HUES64 (cell line): Measurements from ENCODE around the gene GRM3.

Experiments
- H3K27ac ChIP-seq: 2 replicates; pipeline ENCODE4 v1.7.0; 2013; ENCODE audit warnings: low read depth, low read length, inconsistent platforms
- H3K27me3 ChIP-seq: 2 replicates; pipeline ENCODE4 v1.6.1; 2013; ENCODE audit warnings: mild to moderate bottlenecking, low read length; ENCODE audit not compliant: insufficient read depth
- H3K36me3 ChIP-seq: 2 replicates; pipeline ENCODE4 v1.6.1; 2013; ENCODE audit warnings: mild to moderate bottlenecking, low read length; ENCODE audit not compliant: insufficient read depth
- H3K4me1 ChIP-seq: 2 replicates; pipeline ENCODE4 v1.6.1; 2013; ENCODE audit warnings: mild to moderate bottlenecking, low read length, moderate library complexity; ENCODE audit not compliant: insufficient read depth
- H3K4me3 ChIP-seq: 2 replicates; pipeline ENCODE4 v1.5.1; 2013; ENCODE audit warnings: mild to moderate bottlenecking, low read length, moderate library complexity
- H3K9ac ChIP-seq: 2 replicates; pipeline ENCODE4 v1.6.1; 2013; ENCODE audit warnings: mild to moderate bottlenecking, low read depth, low read length
- H3K9me3 ChIP-seq: 2 replicates; pipeline ENCODE4 v1.6.1; 2013; ENCODE audit warnings: low read depth, low read length; ENCODE audit not compliant: insufficient read depth
- WGBS: fragments of 150-250, 120-280 bp; methylation state at CpG from one replicate; pipeline ENCODE4 v1.1.7; 2013; ENCODE audit warnings: missing lambda C conversion rate; 5-methylcytosine and 5-hydroxymethylcytosine counted together

The GRM3 gene

DNA sequence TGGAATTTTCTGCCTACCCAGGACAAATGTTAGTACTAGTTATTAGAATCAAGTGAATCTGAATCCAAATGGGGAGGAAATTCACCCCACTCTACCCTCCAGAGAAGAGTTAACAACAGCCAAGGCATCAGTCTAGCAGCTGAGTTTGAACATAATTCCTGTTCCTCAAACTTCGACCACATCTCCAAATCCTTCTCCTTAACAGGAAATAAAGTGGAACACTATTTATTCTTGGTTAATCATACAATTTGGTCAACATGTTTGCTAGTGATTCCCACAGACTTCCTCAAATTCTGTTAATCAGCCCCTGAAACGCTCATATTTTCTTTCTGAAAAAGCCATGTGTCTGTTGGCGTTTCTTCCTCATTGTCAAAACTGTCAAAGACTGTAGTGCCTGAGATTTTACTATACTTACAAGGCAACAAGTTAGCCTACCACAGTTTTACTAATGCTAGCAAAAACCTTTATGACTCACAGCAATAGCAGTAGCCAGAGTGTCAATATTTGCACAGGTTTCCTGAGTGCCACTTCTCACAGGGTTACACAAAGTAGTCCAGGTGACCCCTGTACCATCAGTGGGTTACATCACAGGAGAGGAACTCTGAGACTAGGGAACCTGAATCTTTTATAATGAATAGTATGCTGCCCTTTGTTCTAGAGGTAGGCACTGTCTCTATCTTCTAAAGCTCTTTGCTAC is 202.9 kb downstream of the GRM3 start:
- Histone ChIP-seq H3K4me3 (no peak overlapping the region), H3K36me3 (no peaks in the 10 kb centered on the region), H3K27me3 (no peaks in the 10 kb centered on the region), H3K9ac (no peak overlapping the region), H3K4me1 (0 out of 2 replicates have a peak, but pooled peaks cover 7% of the 10 kb centered on the region), H3K9me3 (no peaks in the 10 kb centered on the region), H3K27ac (no peak overlapping the region)
- 90% methylated on average over 3 of the region's 3 CpGs for WGBS

GRCh38 chr7:86848226-86848625 is 204.5 kb downstream of the GRM3 start:
- WGBS: 100% methylated on average over 1 of the region's 2 CpGs
- Histone ChIP-seq H3K9ac (no peak overlapping the region), H3K9me3 (no peaks in the 10 kb centered on the region), H3K36me3 (no peaks in the 10 kb centered on the region), H3K4me1 (0 out of 2 replicates have a peak, but pooled peaks cover 8% of the 10 kb centered on the region), H3K4me3 (no peak overlapping the region), H3K27ac (no peak overlapping the region), H3K27me3 (no peaks in the 10 kb centered on the region)

- H3K27ac ChIP-seq: no peak overlapping the region
- no peak overlapping the region; the same call in 1 of the 2 replicates for H3K9ac ChIP-seq
- 0 out of 2 replicates have a peak, but pooled peaks cover 8% of the 10 kb centered on the region for H3K4me1 ChIP-seq
- H3K9me3 ChIP-seq: no peaks in the 10 kb centered on the region
- no peak overlapping the region for H3K4me3 ChIP-seq
- no peaks in the 10 kb centered on the region for H3K36me3 ChIP-seq
- 80% methylated on average over 3 of the region's 3 CpGs for WGBS
- H3K27me3 ChIP-seq: no peaks in the 10 kb centered on the region
Observed at GRCh38 chr7:86851566-86851965, 207.9 kb downstream of the GRM3 start.

GRCh38 chr7:86863452-86863851 is 219.7 kb downstream of the GRM3 start:
- Histone ChIP-seq H3K36me3 (no peaks in the 10 kb centered on the region), H3K4me3 (no peak overlapping the region), H3K27me3 (no peaks in the 10 kb centered on the region), H3K4me1 (peaks cover 10% of the 10 kb centered on the region; the same call in 1 of the 2 replicates), H3K9ac (no peak overlapping the region), H3K9me3 (0 out of 2 replicates have a peak, but pooled peaks cover 3% of the 10 kb centered on the region), H3K27ac (no peak overlapping the region)
- 100% methylated on average over 1 of the region's 2 CpGs for WGBS

GRCh38 chr7:86867163-86867762 is 223.6 kb downstream of the GRM3 start:
- Histone ChIP-seq H3K27me3 (no peaks in the 10 kb centered on the region), H3K4me3 (no peak overlapping the region), H3K4me1 (peaks cover 16% of the 10 kb centered on the region), H3K9ac (no peak overlapping the region), H3K36me3 (no peaks in the 10 kb centered on the region), H3K27ac (no peak overlapping the region), H3K9me3 (0 out of 2 replicates have a peak, but pooled peaks cover 3% of the 10 kb centered on the region)
- 87% methylated on average over 5 of the region's 5 CpGs for WGBS

DNA sequence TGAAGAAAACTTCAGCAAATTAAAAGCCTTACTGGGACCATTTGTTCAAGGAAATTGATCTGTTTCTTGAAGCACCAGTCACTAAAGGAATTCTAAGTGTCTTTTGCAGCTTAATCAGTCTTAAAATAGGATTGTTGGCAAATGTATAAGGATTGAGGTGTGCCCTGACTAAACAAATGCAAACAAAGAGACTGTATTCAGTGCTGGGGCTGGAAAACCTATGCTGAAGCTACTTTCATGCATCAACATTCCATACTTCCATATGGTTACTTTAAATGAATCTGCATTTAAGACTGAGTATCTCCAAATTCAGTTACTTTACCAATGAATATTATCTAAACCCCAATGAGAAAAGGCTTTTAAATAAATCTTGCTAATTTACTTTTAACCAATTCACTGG is 232.4 kb downstream of the GRM3 start:
- Histone ChIP-seq H3K9ac (no peak overlapping the region), H3K27me3 (no peaks in the 10 kb centered on the region), H3K36me3 (peaks cover 11% of the 10 kb centered on the region), H3K4me3 (no peak overlapping the region), H3K9me3 (no peaks in the 10 kb centered on the region), H3K27ac (no peak overlapping the region), H3K4me1 (no peaks in the 10 kb centered on the region; the same call in 1 of the 2 replicates)

DNA sequence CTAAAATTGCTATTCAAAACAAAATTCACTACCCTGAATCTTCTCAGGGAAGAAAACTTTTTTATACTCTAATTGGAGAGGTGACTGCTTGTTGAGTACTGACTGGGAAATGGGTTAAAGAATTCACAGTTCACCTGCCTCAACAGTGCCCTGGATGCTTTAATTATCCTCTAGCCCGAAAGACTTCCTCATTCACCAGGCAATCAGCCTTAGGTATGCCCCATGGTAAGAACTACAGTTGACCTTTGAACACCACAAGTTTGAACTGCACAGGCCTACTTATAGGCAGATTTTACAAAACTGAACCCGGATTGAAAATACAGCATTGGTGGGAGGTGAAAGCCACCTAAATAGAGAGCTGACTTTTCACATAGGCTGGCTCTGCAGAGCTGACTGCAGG is 240.4 kb downstream of the GRM3 start:
- no peak overlapping the region for H3K27ac ChIP-seq
- H3K9me3 ChIP-seq: no peaks in the 10 kb centered on the region
- peaks cover 37% of the 10 kb centered on the region for H3K36me3 ChIP-seq
- H3K27me3 ChIP-seq: no peaks in the 10 kb centered on the region
- no peak overlapping the region for H3K4me3 ChIP-seq
- no peak overlapping the region for H3K9ac ChIP-seq
- no peaks in the 10 kb centered on the region for H3K4me1 ChIP-seq
- 97% methylated on average over 2 of the region's 2 CpGs for WGBS

DNA sequence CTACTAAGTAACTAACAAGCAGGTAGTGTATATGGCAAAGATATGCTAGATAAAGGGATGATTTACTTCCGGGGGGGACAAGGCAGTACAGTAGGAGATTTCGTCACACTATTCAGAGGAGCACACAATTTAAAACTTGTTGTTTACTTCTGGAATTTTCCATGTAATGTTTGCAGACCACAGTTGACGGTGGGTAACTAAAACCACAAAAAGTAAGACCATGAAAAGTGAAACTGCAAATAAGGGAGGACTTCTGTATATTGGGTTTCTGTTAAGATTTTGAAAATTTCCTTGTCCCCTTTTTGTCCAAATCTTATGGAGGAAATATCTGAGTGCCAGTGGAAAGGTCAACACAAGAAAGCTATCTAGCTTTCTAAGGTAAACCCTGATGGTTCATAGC is 245.8 kb downstream of the GRM3 start:
- Histone ChIP-seq H3K27me3 (no peaks in the 10 kb centered on the region), H3K4me1 (no peaks in the 10 kb centered on the region), H3K27ac (no peak overlapping the region), H3K36me3 (peaks cover 75% of the 10 kb centered on the region), H3K9ac (no peak overlapping the region), H3K4me3 (no peak overlapping the region), H3K9me3 (no peaks in the 10 kb centered on the region)
- WGBS: 96% methylated on average over 3 of the region's 3 CpGs

DNA sequence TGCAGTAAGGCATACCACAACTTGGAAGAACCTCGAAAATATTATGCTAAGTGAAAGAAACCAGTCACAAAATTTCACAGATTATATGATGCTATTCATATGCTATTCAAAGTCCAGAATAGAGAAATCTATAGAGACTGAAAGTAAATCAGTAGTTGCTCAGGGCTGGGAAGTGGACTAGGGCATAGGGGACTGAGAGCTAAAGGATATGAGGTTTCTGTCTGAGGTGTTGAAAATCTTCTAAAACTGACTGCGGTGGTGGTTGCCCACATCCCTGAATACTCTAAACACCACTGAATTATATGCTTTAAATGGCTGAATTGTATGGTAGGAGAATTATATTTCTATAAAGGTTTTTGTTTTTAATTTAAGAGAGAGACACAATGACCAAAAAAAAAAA is 254.5 kb downstream of the GRM3 start:
- no peaks in the 10 kb centered on the region for H3K9me3 ChIP-seq
- no CpG with 5 or more reads among the region's 2 CpGs for WGBS
- no peaks in the 10 kb centered on the region for H3K27me3 ChIP-seq
- no peak overlapping the region for H3K27ac ChIP-seq
- H3K4me3 ChIP-seq: no peak overlapping the region
- H3K9ac ChIP-seq: no peak overlapping the region
- peaks cover 76% of the 10 kb centered on the region for H3K36me3 ChIP-seq
- H3K4me1 ChIP-seq: no peaks in the 10 kb centered on the region

- no peak overlapping the region for H3K9ac ChIP-seq
- no peak overlapping the region for H3K27ac ChIP-seq
- no peaks in the 10 kb centered on the region for H3K27me3 ChIP-seq
- H3K36me3 ChIP-seq: peaks cover 56% of the 10 kb centered on the region
- H3K4me1 ChIP-seq: no peaks in the 10 kb centered on the region
- no peaks in the 10 kb centered on the region for H3K9me3 ChIP-seq
- no peak overlapping the region for H3K4me3 ChIP-seq
Observed at GRCh38 chr7:86900886-86901285, 257.2 kb downstream of the GRM3 start.

DNA sequence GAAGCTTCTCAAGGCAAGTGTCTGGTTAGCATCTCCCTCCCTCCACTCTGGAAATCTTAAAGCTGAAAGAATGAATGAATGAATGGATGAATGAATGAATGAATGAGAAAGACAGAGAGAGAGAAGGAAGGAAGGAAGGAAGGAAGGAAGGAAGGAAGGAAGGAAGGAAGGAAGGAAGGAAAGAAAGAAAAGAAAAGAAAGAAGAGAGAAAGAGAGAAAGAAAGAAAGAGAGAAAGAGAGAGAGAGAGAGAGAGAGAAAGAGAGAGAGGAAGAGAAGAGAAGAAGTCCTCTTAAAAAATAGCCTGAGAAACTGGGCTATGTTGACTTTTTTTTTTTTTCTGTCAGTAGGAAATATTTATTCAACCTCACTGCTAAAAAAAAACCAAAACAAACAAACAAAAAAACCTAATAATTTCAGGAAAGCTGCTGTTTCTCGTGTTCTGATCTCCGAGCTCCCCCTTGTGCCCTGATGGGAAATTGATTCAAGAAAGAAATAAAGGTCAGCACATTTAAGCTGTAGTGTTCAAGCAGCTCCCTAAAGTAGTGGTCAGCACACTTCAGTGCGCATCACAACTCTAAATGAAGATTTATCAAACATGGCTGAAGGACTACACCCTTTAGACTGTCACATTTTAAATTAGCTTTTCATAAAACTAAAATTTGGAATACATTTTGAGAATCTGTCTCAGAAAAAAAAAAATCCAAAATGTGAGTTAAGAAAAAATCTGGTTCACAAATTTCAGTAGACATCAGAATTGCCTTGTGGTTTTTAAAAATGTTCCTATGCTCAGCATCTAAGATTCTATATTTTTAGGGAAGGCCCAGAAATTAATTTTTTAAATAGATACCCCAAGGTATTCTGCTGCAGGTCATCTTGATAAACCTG is 261.5 kb downstream of the GRM3 start:
- no peak overlapping the region for H3K9ac ChIP-seq
- H3K36me3 ChIP-seq: peaks cover 60% of the 10 kb centered on the region
- no peak overlapping the region for H3K27ac ChIP-seq
- H3K4me3 ChIP-seq: no peak overlapping the region
- no peaks in the 10 kb centered on the region for H3K27me3 ChIP-seq
- WGBS: 61% methylated on average over 3 of the region's 3 CpGs
- H3K9me3 ChIP-seq: no peaks in the 10 kb centered on the region
- no peaks in the 10 kb centered on the region for H3K4me1 ChIP-seq
